ENCODE data around the gene PARD3B.

PARD3B gene

DNA sequence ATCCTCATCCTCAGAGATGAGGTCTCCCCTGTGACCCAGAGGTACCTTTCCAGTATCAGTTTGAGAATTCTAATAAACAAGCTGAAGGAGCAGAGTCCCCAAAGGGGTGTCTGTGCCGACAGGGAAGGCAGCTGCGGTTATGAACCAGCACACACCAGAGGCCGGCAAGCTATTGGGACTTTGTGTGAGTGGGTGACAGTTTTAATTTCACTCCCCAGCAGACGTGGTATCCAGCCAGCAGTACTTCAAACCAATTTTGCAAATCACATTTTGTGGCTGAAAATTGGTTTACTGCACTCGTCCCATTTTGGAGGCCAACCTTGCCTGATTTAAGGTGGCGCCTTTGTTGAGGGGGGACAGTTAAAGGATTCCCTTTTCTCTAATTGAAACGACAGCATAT lies 1034.1 kb downstream of the PARD3B start:
- Histone ChIP-seq H3K9ac (ENCODE audit: low read length) (no peak overlapping the region), H3K27ac (ENCODE audit: low read depth, low read length) (no peak overlapping the region), H3K4me3 (ENCODE audit: insufficient read depth, low read length, poor library complexity, severe bottlenecking) (no peak overlapping the region), H2AFZ (ENCODE audit: low read depth, low read length, severe bottlenecking) (no peak overlapping the region), H3F3A (ENCODE audit: insufficient read depth) (no peaks in the 10 kb centered on the region), H4K20me1 (ENCODE audit: low read depth, low read length) (no peaks in the 10 kb centered on the region), H3K9me2 (replicated peaks; ENCODE audit: insufficient read depth, low read length) (no peaks in the 10 kb centered on the region), H3K27me3 (ENCODE audit: low read length) (no peaks in the 10 kb centered on the region), H3K4me2 (ENCODE audit: low read depth, low read length, poor library complexity, severe bottlenecking) (no peak overlapping the region), H3K36me3 (ENCODE audit: low read length) (no peaks in the 10 kb centered on the region), H3K79me2 (ENCODE audit: insufficient read depth, low read length) (no peaks in the 10 kb centered on the region), H3K9me3 (ENCODE audit: insufficient read depth, low read length) (no peaks in the 10 kb centered on the region)
- TF ChIP-seq, protein P1, sequence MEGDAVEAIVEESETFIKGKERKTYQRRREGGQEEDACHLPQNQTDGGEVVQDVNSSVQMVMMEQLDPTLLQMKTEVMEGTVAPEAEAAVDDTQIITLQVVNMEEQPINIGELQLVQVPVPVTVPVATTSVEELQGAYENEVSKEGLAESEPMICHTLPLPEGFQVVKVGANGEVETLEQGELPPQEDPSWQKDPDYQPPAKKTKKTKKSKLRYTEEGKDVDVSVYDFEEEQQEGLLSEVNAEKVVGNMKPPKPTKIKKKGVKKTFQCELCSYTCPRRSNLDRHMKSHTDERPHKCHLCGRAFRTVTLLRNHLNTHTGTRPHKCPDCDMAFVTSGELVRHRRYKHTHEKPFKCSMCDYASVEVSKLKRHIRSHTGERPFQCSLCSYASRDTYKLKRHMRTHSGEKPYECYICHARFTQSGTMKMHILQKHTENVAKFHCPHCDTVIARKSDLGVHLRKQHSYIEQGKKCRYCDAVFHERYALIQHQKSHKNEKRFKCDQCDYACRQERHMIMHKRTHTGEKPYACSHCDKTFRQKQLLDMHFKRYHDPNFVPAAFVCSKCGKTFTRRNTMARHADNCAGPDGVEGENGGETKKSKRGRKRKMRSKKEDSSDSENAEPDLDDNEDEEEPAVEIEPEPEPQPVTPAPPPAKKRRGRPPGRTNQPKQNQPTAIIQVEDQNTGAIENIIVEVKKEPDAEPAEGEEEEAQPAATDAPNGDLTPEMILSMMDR (IDR thresholded peaks at IDR 0.05; ENCODE audit: insufficient read depth, low read length, poor library complexity, severe bottlenecking): no peak
- TF ChIP-seq EZH2phosphoT487 (conservative IDR thresholded peaks at IDR 0.05; ENCODE audit: low read length): no peak

DNA sequence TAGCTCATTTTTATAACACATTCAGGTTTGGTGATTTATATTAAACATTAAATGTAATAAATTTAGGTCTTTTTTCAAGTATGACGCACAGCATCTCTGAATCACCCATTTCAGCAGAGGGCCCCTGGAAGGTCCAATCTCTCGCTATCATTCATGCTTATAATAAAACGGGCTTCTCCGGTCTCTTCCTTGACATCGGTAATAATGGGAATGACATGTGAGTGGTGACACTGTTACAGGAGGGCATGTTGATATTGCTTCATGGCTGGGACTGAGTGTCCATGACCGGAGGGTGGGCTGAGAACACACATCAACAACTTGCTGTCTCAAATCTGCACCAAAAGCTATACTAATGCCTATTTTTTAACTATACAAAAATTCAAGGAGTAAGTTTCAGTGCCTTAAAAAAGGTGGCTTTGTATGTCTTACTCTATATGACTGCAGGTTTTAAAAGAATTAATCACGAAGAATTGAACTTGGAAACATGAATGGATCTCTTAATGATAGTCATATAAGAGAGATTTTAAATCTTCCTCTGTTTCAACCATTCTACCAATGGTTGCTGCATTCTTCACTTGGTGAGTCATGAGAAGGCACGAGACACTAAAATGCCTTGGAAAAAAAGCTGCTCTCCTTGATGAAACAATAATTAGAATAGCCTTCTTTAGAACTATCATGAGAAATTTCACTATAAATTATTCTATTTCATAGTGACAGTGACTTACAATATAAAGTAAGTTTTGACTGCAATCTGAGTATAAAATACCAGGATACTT lies 1035.1 kb downstream of the PARD3B start:
- no peaks in the 10 kb centered on the region for H3K79me2 ChIP-seq (ENCODE audit: insufficient read depth, low read length)
- no peak overlapping the region for H3K4me2 ChIP-seq (ENCODE audit: low read depth, low read length, poor library complexity, severe bottlenecking)
- TF ChIP-seq, protein P1 (IDR thresholded peaks at IDR 0.05; ENCODE audit: insufficient read depth, low read length, poor library complexity, severe bottlenecking): no peak
- no peak for TF ChIP-seq EZH2phosphoT487 (conservative IDR thresholded peaks at IDR 0.05; ENCODE audit: low read length)
- no peak overlapping the region for H2AFZ ChIP-seq (ENCODE audit: low read depth, low read length, severe bottlenecking)
- no peaks in the 10 kb centered on the region for H4K20me1 ChIP-seq (ENCODE audit: low read depth, low read length)
- H3F3A ChIP-seq (ENCODE audit: insufficient read depth): no peaks in the 10 kb centered on the region
- no peak overlapping the region for H3K9ac ChIP-seq (ENCODE audit: low read length)
- no peaks in the 10 kb centered on the region for H3K9me3 ChIP-seq (ENCODE audit: insufficient read depth, low read length)
- no peak overlapping the region for H3K27ac ChIP-seq (ENCODE audit: low read depth, low read length)
- H3K36me3 ChIP-seq (ENCODE audit: low read length): no peaks in the 10 kb centered on the region
- no peak overlapping the region for H3K4me3 ChIP-seq (ENCODE audit: insufficient read depth, low read length, poor library complexity, severe bottlenecking)
- no peaks in the 10 kb centered on the region for H3K27me3 ChIP-seq (ENCODE audit: low read length)
- no peaks in the 10 kb centered on the region for H3K9me2 ChIP-seq (replicated peaks; ENCODE audit: insufficient read depth, low read length)

DNA sequence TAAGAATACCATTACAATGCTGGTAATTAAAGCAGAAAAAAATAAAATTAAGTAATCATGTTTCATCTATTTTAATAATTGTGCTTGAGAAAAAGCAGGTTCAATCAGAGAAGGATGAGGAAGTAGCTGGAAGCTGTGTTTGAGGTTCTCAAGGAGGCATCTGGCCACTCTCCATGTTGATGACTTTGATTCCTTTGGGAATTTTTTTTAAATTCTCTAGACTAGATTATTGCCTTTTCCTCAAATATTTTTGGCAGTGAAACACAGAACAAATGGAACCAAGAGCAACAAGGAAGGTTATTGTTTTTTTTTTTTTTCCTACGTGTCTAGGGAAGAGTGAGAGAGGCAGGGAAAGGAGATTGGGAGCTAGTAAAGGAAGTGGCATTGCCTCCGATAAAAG lies 1037.1 kb downstream of the PARD3B start:
- Histone ChIP-seq H3K27me3 (ENCODE audit: low read length) (no peaks in the 10 kb centered on the region), H3K9me3 (ENCODE audit: insufficient read depth, low read length) (no peaks in the 10 kb centered on the region), H3K36me3 (ENCODE audit: low read length) (no peaks in the 10 kb centered on the region), H3K9me2 (replicated peaks; ENCODE audit: insufficient read depth, low read length) (no peaks in the 10 kb centered on the region), H3K4me2 (ENCODE audit: low read depth, low read length, poor library complexity, severe bottlenecking) (no peak overlapping the region), H4K20me1 (ENCODE audit: low read depth, low read length) (no peaks in the 10 kb centered on the region), H3F3A (ENCODE audit: insufficient read depth) (no peaks in the 10 kb centered on the region), H3K9ac (ENCODE audit: low read length) (no peak overlapping the region), H2AFZ (ENCODE audit: low read depth, low read length, severe bottlenecking) (no peak overlapping the region), H3K79me2 (ENCODE audit: insufficient read depth, low read length) (no peaks in the 10 kb centered on the region), H3K27ac (ENCODE audit: low read depth, low read length) (no peak overlapping the region), H3K4me3 (ENCODE audit: insufficient read depth, low read length, poor library complexity, severe bottlenecking) (no peak overlapping the region)
- TF ChIP-seq, protein P1 (IDR thresholded peaks at IDR 0.05; ENCODE audit: insufficient read depth, low read length, poor library complexity, severe bottlenecking): no peak
- TF ChIP-seq EZH2phosphoT487 (conservative IDR thresholded peaks at IDR 0.05; ENCODE audit: low read length): no peak

Data from SU-DHL-6 (cell line).